GM12878 (cell line): ENCODE results near the gene ESRRB. TPM values are rescaled to one million over a fixed set of nuclear protein-coding genes. Genes with fewer than 3 reads are reported as not detected.

ENCODE experiments used
- ATAC-seq: fragments of 200-7000 bp; cut with Tn5 transposase; 3 replicates; pipeline ENCODE4 v1.9.1; 2020; ENCODE audit warnings: mild to moderate bottlenecking, moderate library complexity
- BruUV-seq: library from RNA; stranded (reverse); fragments of 400-500 nt; replicated peaks from 2 replicates; lab custom pipeline; 2021; lab: Mats Ljungman, UMichigan
- CTCF ChIA-PET: fragments of 300-600 bp; sonication (Branson Sonifier 250); formaldehyde crosslinking; extraction: SDS; loops from one replicate; lab custom pipeline; 2021; ENCODE audit warnings: inconsistent platforms; lab: Yijun Ruan, JAX
- POLR2A ChIA-PET: fragments of 350-600 bp; formaldehyde crosslinking; extraction: SDS; loops from one replicate; lab custom pipeline; 2021; ENCODE audit warnings: inconsistent platforms; lab: Charles Lee
- RAD21 ChIA-PET: fragments of 300-600 bp; sonication (Branson Sonifier 250); formaldehyde crosslinking; loops from one replicate; lab custom pipeline; 2023; ENCODE audit warnings: antibody characterized with exemption; ENCODE audit not compliant: unreplicated experiment; lab: Charles Lee
- SMC1A ChIA-PET: fragments of 300-600 bp; sonication (Branson Sonifier 250); formaldehyde crosslinking; loops from one replicate; lab custom pipeline; 2023; ENCODE audit not compliant: unreplicated experiment, uncharacterized antibody; lab: Charles Lee
- DNase-seq: peaks from one replicate; pipeline ENCODE4 v3.0.0-alpha.2; 2011; ENCODE audit warnings: low read depth, low spot score
- FAIRE-seq: peaks from 3 replicates; lab custom pipeline; 2011; peaks lifted over from hg19 to GRCh38; lab: Jason Lieb, UNC
- H2AFZ ChIP-seq: 2 replicates; pipeline ENCODE4 v1.6.0; 2011; ENCODE audit warnings: low read depth, low read length, control low read depth; ENCODE audit not compliant: control insufficient read depth
- H3K27ac ChIP-seq: 2 replicates; pipeline ENCODE4 v1.5.1; 2011; ENCODE audit warnings: control low read depth; ENCODE audit not compliant: control insufficient read depth, insufficient read depth
- H3K27me3 ChIP-seq, 2 experiments: replicated peaks in 1 of 2; 2 replicates each; pipeline versions ENCODE4 v1.6.0 to v1.6.1; 2011; ENCODE audit warnings: low read length in 1 of 2; ENCODE audit not compliant: control insufficient read depth in 2 of 2, insufficient read depth in 2 of 2
- H3K36me3 ChIP-seq, 2 experiments: 2 replicates each; pipeline ENCODE4 v1.5.1; 2011; ENCODE audit warnings: low read length in 1 of 2; ENCODE audit not compliant: control insufficient read depth in 2 of 2, insufficient read depth in 2 of 2
- H3K4me1 ChIP-seq: 2 replicates; pipeline ENCODE4 v1.6.1; 2011; ENCODE audit warnings: mild to moderate bottlenecking, low read length, moderate library complexity, mixed read lengths; ENCODE audit not compliant: control insufficient read depth, insufficient read depth
- H3K4me2 ChIP-seq: 2 replicates; pipeline ENCODE4 v1.6.0; 2011; ENCODE audit warnings: control low read depth; ENCODE audit not compliant: control insufficient read depth, insufficient read depth
- H3K4me3 ChIP-seq: fragments of 200-600 bp; sonication (generic); 2 replicates; pipeline ENCODE4 v1.5.1; 2016
- H3K79me2 ChIP-seq: 2 replicates; pipeline ENCODE4 v1.6.0; 2011; ENCODE audit warnings: low read length; ENCODE audit not compliant: control insufficient read depth, insufficient read depth
- H3K9ac ChIP-seq: 2 replicates; pipeline ENCODE4 v1.8.0; 2011; ENCODE audit warnings: low read length, control low read depth, mixed read lengths; ENCODE audit not compliant: control insufficient read depth, insufficient read depth
- H3K9me3 ChIP-seq: replicated peaks from 3 replicates; pipeline ENCODE4 v1.5.1; 2011; ENCODE audit warnings: mild to moderate bottlenecking, low read length; ENCODE audit not compliant: control insufficient read depth, insufficient read depth
- H4K20me1 ChIP-seq: 2 replicates; pipeline ENCODE4 v1.6.0; 2011; ENCODE audit not compliant: control insufficient read depth, insufficient read depth
- CBX3 ChIP-seq: fragments of 200-600 bp; sonication (generic); IDR thresholded peaks from 2 replicates; pipeline ENCODE4 v1.6.1; 2016; ENCODE audit warnings: low read depth, borderline replicate concordance
- CEBPB ChIP-seq, 2 experiments: fragments of 150-350 bp in 1 of 2; IDR thresholded peaks; 2 replicates each; pipeline ENCODE4 v1.6.1; 2012 to 2014; ENCODE audit warnings: low read depth in 2 of 2, low read length in 2 of 2, borderline replicate concordance in 1 of 2, inconsistent platforms in 1 of 2
- CTCF ChIP-seq, 3 experiments: IDR thresholded peaks in 2 of 3; conservative IDR thresholded peaks in 1 of 3; 2 replicates each; pipeline ENCODE4 v1.5.1; 2011; ENCODE audit warnings: low read depth in 3 of 3, low read length in 3 of 3, mild to moderate bottlenecking in 3 of 3, control low read depth in 2 of 3, moderate library complexity in 2 of 3, inconsistent platforms in 1 of 3, mixed read lengths in 1 of 3; ENCODE audit not compliant: control insufficient read depth in 2 of 3, insufficient read depth in 1 of 3; ENCODE audit errors: extremely low read depth in 1 of 3
- HCFC1 ChIP-seq: fragments of 150-350 bp; IDR thresholded peaks from 2 replicates; pipeline ENCODE4 v1.6.1; 2014; ENCODE audit warnings: low read length
- IKZF1 ChIP-seq: fragments of 450-650 bp; conservative IDR thresholded peaks from 2 replicates; pipeline ENCODE4 v1.6.1; 2017; ENCODE audit warnings: antibody characterized with exemption, mild to moderate bottlenecking
- JUNB ChIP-seq: IDR thresholded peaks from 2 replicates; pipeline ENCODE4 v1.6.1; 2016; ENCODE audit warnings: antibody characterized with exemption, mild to moderate bottlenecking
- KAT2A ChIP-seq: conservative IDR thresholded peaks from 2 replicates; pipeline ENCODE4 v1.6.1; 2011; ENCODE audit warnings: low read depth, low read length; ENCODE audit not compliant: control insufficient read depth
- KLF5 ChIP-seq: fragments of 450-650 bp; IDR thresholded peaks from 2 replicates; pipeline ENCODE4 v1.6.1; 2014; ENCODE audit warnings: mild to moderate bottlenecking; ENCODE audit not compliant: partially characterized antibody
- MEF2B ChIP-seq: fragments of 450-650 bp; IDR thresholded peaks from 2 replicates; pipeline ENCODE4 v1.6.1; 2018; ENCODE audit warnings: mild to moderate bottlenecking, moderate library complexity; ENCODE audit not compliant: partially characterized antibody, poor library complexity, severe bottlenecking
- NRF1 ChIP-seq: conservative IDR thresholded peaks from 2 replicates; pipeline ENCODE4 v1.6.1; 2011; ENCODE audit warnings: mild to moderate bottlenecking, low read depth, low read length, improper control_type of control experiment
- PBX3 ChIP-seq: IDR thresholded peaks from 2 replicates; pipeline ENCODE4 v1.6.1; 2011; ENCODE audit warnings: mild to moderate bottlenecking, low read depth, low read length, moderate library complexity; ENCODE audit not compliant: insufficient replicate concordance
- POU2F2 ChIP-seq: IDR thresholded peaks from 3 replicates; pipeline ENCODE4 v1.6.1; 2011; ENCODE audit warnings: low read depth, mild to moderate bottlenecking, low read length, borderline replicate concordance
- SIX5 ChIP-seq: IDR thresholded peaks from 2 replicates; pipeline ENCODE4 v1.6.1; 2011; ENCODE audit warnings: mild to moderate bottlenecking, low read depth, low read length, moderate library complexity; ENCODE audit not compliant: severe bottlenecking
- ZNF384 ChIP-seq: IDR thresholded peaks from 2 replicates; pipeline ENCODE4 v1.6.1; 2012; ENCODE audit warnings: low read depth, mild to moderate bottlenecking, low read length, improper control_type of control experiment, borderline replicate concordance
- WGBS: methylation state at CpG from one replicate; pipeline ENCODE4 v1.1.6; 2016; ENCODE audit warnings: low lambda C conversion rate; ENCODE audit not compliant: insufficient replicate concordance, insufficient coverage; ENCODE audit errors: missing lambda C conversion rate; 5-methylcytosine and 5-hydroxymethylcytosine counted together
- in situ Hi-C: fragments of 300-500 bp; cut with MboI; formaldehyde crosslinking; loops from 9 replicates; pipeline ENCODE4 v1.14.3; 2018; ENCODE audit warnings: mixed read lengths
- intact Hi-C: fragments of 100-400 bp; cut with micrococcal nuclease; formaldehyde crosslinking; loops from one replicate; pipeline ENCODE4 v1.14.2; 2022; ENCODE audit not compliant: unreplicated experiment
- polyA plus RNA-seq, 11 experiments: library from polyadenylated mRNA; depleted of rRNA in 4 of 11; unstranded in 6 of 11; stranded (reverse) in 5 of 11; fragments of >200 nt; fragmentation: Nextera tagmentation in 4 of 11; fragmentation: Illumina TruSeq in 1 of 11; extraction: Ambion mirVana in 4 of 11; extraction: Trizol in 1 of 11; gene quantifications; 1 replicate in 1 of 11; 2 replicates in 10 of 11; pipeline versions ENCODE4 v1.2.1 to v1.2.3, GENCODE V29; 2011 to 2016; ENCODE audit warnings: inconsistent platforms in 2 of 11, missing spikeins in 2 of 11, low read depth in 1 of 11
- total RNA-seq, 4 experiments: library from RNA; depleted of rRNA in 3 of 4; stranded (reverse); fragments of >200 nt in 3 of 4; fragmentation: Illumina TruSeq in 1 of 4; extraction: Trizol in 1 of 4; gene quantifications; 2 replicates each; pipeline versions ENCODE4 v1.2.1 to v1.2.3, GENCODE V29; 2013 to 2021

Gene ESRRB
- total and polyA plus RNA-seq, 10 of the 15 experiments (the other 5 are each of a cell fraction or from before 2014, with no cell fraction given) = 0.03 to 0.73 (median 0.11) TPM; not detected in 6

GRCh38 chr14:76426161-76426696, 50.3 kb downstream of the ESRRB start:
- Histone ChIP-seq H3K36me3 (no peaks in the 10 kb centered on the region), H3K27me3 (no peaks in the 10 kb centered on the region; a peak in 1 of 4 replicates), H3K4me3 (no peak overlapping the region), H3K4me1 (no peaks in the 10 kb centered on the region), H2AFZ (no peak overlapping the region), H3K27ac (no peak overlapping the region), H3K9ac (no peak overlapping the region), H3K4me2 (no peak overlapping the region), H4K20me1 (no peaks in the 10 kb centered on the region; the same call in 1 of the 2 replicates), H3K79me2 (no peaks in the 10 kb centered on the region), H3K9me3 (no peaks in the 10 kb centered on the region)
- SMC1A ChIA-PET = no interaction called here
- peak; percentile 42; the same call in 1 of the 3 replicates for ATAC-seq
- 0% methylated on average over 1 of the region's 1 CpG for WGBS
- DNase-seq = no peak
- TF ChIP-seq KLF5 = no peak
- no peak for TF ChIP-seq KAT2A
- TF ChIP-seq SIX5 = peak; percentile 46
- TF ChIP-seq ZNF384 = no peak
- TF ChIP-seq HCFC1 = peak; percentile 47
- in situ Hi-C loops (no loop called here), intact Hi-C loops (no loop called here)
- no TSS peak for BruUV-seq
- CTCF ChIA-PET = no interaction called here
- POLR2A ChIA-PET = no interaction called here
- no peak for FAIRE-seq
- RAD21 ChIA-PET = interaction anchor here (0.8 kb wide), 1 partner anchor 77 kb away, joined by 3 read pairs; no protein-coding TSS in a partner anchor

GRCh38 chr14:76428611-76429010, 52.7 kb downstream of the ESRRB start:
- intact Hi-C loops (no loop called here), in situ Hi-C loops (no loop called here)
- Histone ChIP-seq H3K27me3 (no peaks in the 10 kb centered on the region; a peak in 1 of 4 replicates), H3K4me3 (no peak overlapping the region), H3K36me3 (no peaks in the 10 kb centered on the region), H4K20me1 (no peaks in the 10 kb centered on the region; the same call in 1 of the 2 replicates), H2AFZ (no peak overlapping the region), H3K79me2 (no peaks in the 10 kb centered on the region), H3K4me1 (no peaks in the 10 kb centered on the region), H3K4me2 (no peak overlapping the region), H3K27ac (no peak overlapping the region), H3K9me3 (no peaks in the 10 kb centered on the region), H3K9ac (no peak overlapping the region)
- no TSS peak for BruUV-seq
- FAIRE-seq (no peak), ATAC-seq (no peak), DNase-seq (no peak)
- ChIA-PET RAD21 (no interaction called here), POLR2A (interaction anchor here (0.6 kb wide), 1 partner anchor 39 kb away, joined by 5 read pairs; no protein-coding TSS in a partner anchor), SMC1A (interaction anchor here (1.3 kb wide), 1 partner anchor 9 kb away, joined by 5 read pairs; no protein-coding TSS in a partner anchor), CTCF (interaction anchor here (0.6 kb wide), 1 partner anchor 219 kb away, joined by 3 read pairs; no protein-coding TSS in a partner anchor)
- WGBS = 42% methylated on average over 7 of the region's 7 CpGs
- TF ChIP-seq JUNB (no peak), CEBPB (IDR thresholded peaks at IDR 0.05; ENCODE audit: borderline replicate concordance in 1 of 2, low read depth in 2 of 2, low read length in 2 of 2) (no peak), CBX3 (no peak), PBX3 (no peak), NRF1 (no peak), IKZF1 (no peak), POU2F2 (no peak), MEF2B (no peak), CTCF (IDR thresholded peaks at IDR 0.05 in 2 of 3, conservative IDR thresholded peaks at IDR 0.05 in 1 of 3; ENCODE audit: control insufficient read depth in 2 of 3, extremely low read depth in 1 of 3, insufficient read depth in 1 of 3, low read depth in 3 of 3, low read length in 3 of 3) (no peak)
